ENCODE results near the gene C1QTNF3.

The C1QTNF3 gene

GRCh38 chr5:34003941-34004340, 39.1 kb downstream of the C1QTNF3 start:
- H3K4me1 ChIP-seq (ENCODE audit: control insufficient read depth, insufficient read depth, low read length), result peaks cover 3% of the 10 kb centered on the region
- ChIA-PET POLR2A (no interaction called here), CTCF (no interaction called here)
- no peak overlapping the region for H3K27ac ChIP-seq (ENCODE audit: extremely low read depth, low read depth, low read length)
- no peak overlapping the region for H3K4me3 ChIP-seq (ENCODE audit: low read depth, low read length)
- TF ChIP-seq SP7 (tag by site-specific recombination; IDR thresholded peaks at IDR 0.05), result no peak
- no peak for TF ChIP-seq ZNF639 (tag by site-specific recombination; IDR thresholded peaks at IDR 0.05)
- no peak for TF ChIP-seq SP3 (tag by site-specific recombination; IDR thresholded peaks at IDR 0.05)
- TF ChIP-seq ZNF202 (tag by site-specific recombination; IDR thresholded peaks at IDR 0.05; ENCODE audit: borderline replicate concordance), result no peak
- TF ChIP-seq ZNF248 (tag by site-specific recombination; IDR thresholded peaks at IDR 0.05), result no peak
- no peak for TF ChIP-seq ZNF324 (tag by site-specific recombination; IDR thresholded peaks at IDR 0.05)
- H3K9me3 ChIP-seq (ENCODE audit: control insufficient read depth, insufficient read depth, low read depth, low read length), result no peaks in the 10 kb centered on the region
- H3K36me3 ChIP-seq (ENCODE audit: control insufficient read depth in 2 of 2, insufficient read depth in 1 of 2, low read length in 2 of 2), result peaks cover 0 to 20% of the 10 kb centered on the region in 2 experiments; a peak in 1 of 3 replicates

GRCh38 chr5:34002629-34003328, 40.2 kb downstream of the C1QTNF3 start:
- Histone ChIP-seq H3K36me3 (ENCODE audit: control insufficient read depth in 2 of 2, insufficient read depth in 1 of 2, low read length in 2 of 2) (peaks cover 6 to 23% of the 10 kb centered on the region in 2 experiments; a peak in 2 of 3 replicates), H3K4me3 (ENCODE audit: low read depth, low read length) (no peak overlapping the region), H3K9me3 (ENCODE audit: control insufficient read depth, insufficient read depth, low read depth, low read length) (no peaks in the 10 kb centered on the region), H3K4me1 (ENCODE audit: control insufficient read depth, insufficient read depth, low read length) (no peaks in the 10 kb centered on the region; the same call in 1 of the 2 replicates), H3K27ac (ENCODE audit: extremely low read depth, low read depth, low read length) (no peak overlapping the region)
- no peak for TF ChIP-seq ZNF214 (tag by site-specific recombination; IDR thresholded peaks at IDR 0.05; ENCODE audit: borderline replicate concordance)
- TF ChIP-seq ZSCAN18 (tag by site-specific recombination; IDR thresholded peaks at IDR 0.05), result no peak
- TF ChIP-seq ZNF391 (tag by site-specific recombination; IDR thresholded peaks at IDR 0.05; ENCODE audit: borderline replicate concordance, low read depth), result no peak
- POLR2A ChIA-PET, result no interaction called here
- CTCF ChIA-PET, result no interaction called here

GRCh38 chr5:34001241-34001841, 41.7 kb downstream of the C1QTNF3 start:
- CTCF ChIA-PET, result no interaction called here
- TF ChIP-seq ZBTB11 (tag by site-specific recombination; conservative IDR thresholded peaks at IDR 0.05; ENCODE audit: low read depth), result no peak
- no peak for TF ChIP-seq ZNF211 (tag by site-specific recombination; IDR thresholded peaks at IDR 0.05; ENCODE audit: low read depth)
- no peak for TF ChIP-seq GLI4 (tag by site-specific recombination; IDR thresholded peaks at IDR 0.05)
- TF ChIP-seq ZNF23 (tag by site-specific recombination; IDR thresholded peaks at IDR 0.05; ENCODE audit: borderline replicate concordance), result no peak
- TF ChIP-seq ZNF350 (tag by site-specific recombination; IDR thresholded peaks at IDR 0.05), result no peak
- TF ChIP-seq ZNF76 (tag by site-specific recombination; IDR thresholded peaks at IDR 0.05; ENCODE audit: borderline replicate concordance, low read depth), result no peak
- 0 out of 2 replicates have a peak, but pooled peaks have one; percentile 2 for TF ChIP-seq ZNF654 (tag by site-specific recombination; IDR thresholded peaks at IDR 0.05; ENCODE audit: low read depth)
- no peak for TF ChIP-seq ZNF664 (tag by site-specific recombination; IDR thresholded peaks at IDR 0.05)
- TF ChIP-seq ZNF660 (tag by site-specific recombination; IDR thresholded peaks at IDR 0.05), result no peak
- TF ChIP-seq ZNF114 (tag by site-specific recombination; IDR thresholded peaks at IDR 0.05), result no peak
- TF ChIP-seq EGR2 (tag by site-specific recombination; IDR thresholded peaks at IDR 0.05; ENCODE audit: low read depth), result no peak
- peak; percentile 23; the same call in 1 of the 2 replicates for TF ChIP-seq ZNF600 (tag by site-specific recombination; IDR thresholded peaks at IDR 0.05)
- TF ChIP-seq ZBTB48 (tag by site-specific recombination; IDR thresholded peaks at IDR 0.05), result no peak
- no peak for TF ChIP-seq ZNF248 (tag by site-specific recombination; IDR thresholded peaks at IDR 0.05)
- no peak for TF ChIP-seq ZNF26 (tag by site-specific recombination; IDR thresholded peaks at IDR 0.05)

More at GRCh38 chr5:34001241-34001841, 41.7 kb downstream of the C1QTNF3 start:
- Histone ChIP-seq H3K36me3 (ENCODE audit: control insufficient read depth in 2 of 2, insufficient read depth in 1 of 2, low read length in 2 of 2) (peaks cover 6 to 23% of the 10 kb centered on the region in 2 experiments; a peak in 2 of 3 replicates), H3K4me1 (ENCODE audit: control insufficient read depth, insufficient read depth, low read length) (no peaks in the 10 kb centered on the region; the same call in 1 of the 2 replicates), H3K4me3 (ENCODE audit: low read depth, low read length) (no peak overlapping the region), H3K27ac (ENCODE audit: extremely low read depth, low read depth, low read length) (no peak overlapping the region), H3K9me3 (ENCODE audit: control insufficient read depth, insufficient read depth, low read depth, low read length) (no peaks in the 10 kb centered on the region)
- POLR2A ChIA-PET, result no interaction called here
